Mesothelial cell of epicardium (in vitro differentiated cells): ENCODE data around the gene TBC1D3B. TPM values are rescaled to one million over a fixed set of nuclear protein-coding genes. Genes with fewer than 3 reads are reported as not detected.

ENCODE experiments used
- DNase-seq, 2 experiments: peaks; one replicate each; pipeline ENCODE4 v3.0.0; 2021; ENCODE audit warnings: low spot score in 2 of 2; ENCODE audit not compliant: unreplicated experiment in 2 of 2
- H3K27ac Mint-ChIP-seq: 2 replicates; pipeline ENCODE4 v1.8.0; 2021; ENCODE audit warnings: mixed read lengths
- H3K27me3 Mint-ChIP-seq: 2 replicates; pipeline ENCODE4 v1.8.0; 2021; ENCODE audit warnings: low read depth, mixed read lengths
- H3K36me3 Mint-ChIP-seq: 2 replicates; pipeline ENCODE4 v1.8.0; 2021; ENCODE audit warnings: mixed read lengths
- H3K4me1 Mint-ChIP-seq: 2 replicates; pipeline ENCODE4 v1.8.0; 2021; ENCODE audit warnings: mixed read lengths
- H3K4me3 Mint-ChIP-seq: 2 replicates; pipeline ENCODE4 v1.8.0; 2021; ENCODE audit warnings: mild to moderate bottlenecking, moderate library complexity, mixed read lengths
- H3K9me3 Mint-ChIP-seq: 2 replicates; pipeline ENCODE4 v1.8.0; 2021; ENCODE audit warnings: mixed read lengths
- total RNA-seq: library from RNA; stranded (reverse); gene quantifications from 3 replicates; pipeline ENCODE4 v1.2.1, GENCODE V29; 2021
- TF ChIP-seq, protein P1 (sequence below): fragments of 200-600 bp; sonication (generic); IDR thresholded peaks from one replicate; pipeline ENCODE4 v1.5.0; 2021; ENCODE audit warnings: antibody characterized with exemption; ENCODE audit not compliant: unreplicated experiment

Gene TBC1D3B
- total RNA-seq, 1 donor from 2014 or later = 27.9 TPM

DNA sequence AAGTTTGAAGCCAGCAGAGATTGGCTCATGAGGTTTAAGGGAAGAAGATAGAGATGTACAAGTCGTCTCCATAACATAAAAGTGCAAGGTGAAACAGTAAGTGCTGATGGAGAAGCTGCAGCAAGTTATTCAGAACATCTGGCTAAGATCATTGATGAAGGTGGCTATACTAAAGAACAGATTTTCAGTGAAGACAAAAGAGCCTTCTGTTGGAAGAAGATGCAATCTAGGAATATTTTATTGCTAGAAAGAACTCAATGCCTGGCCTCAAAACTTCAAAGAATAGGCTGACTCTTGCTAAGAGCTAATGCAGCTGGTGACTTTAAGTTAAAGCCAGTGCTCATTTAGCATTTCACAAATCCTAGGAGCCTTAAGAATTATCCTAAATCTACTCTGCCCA, 46.8 kb downstream of the TBC1D3B start:
- no peak overlapping the region for H3K27ac Mint-ChIP-seq
- TF ChIP-seq, protein P1, sequence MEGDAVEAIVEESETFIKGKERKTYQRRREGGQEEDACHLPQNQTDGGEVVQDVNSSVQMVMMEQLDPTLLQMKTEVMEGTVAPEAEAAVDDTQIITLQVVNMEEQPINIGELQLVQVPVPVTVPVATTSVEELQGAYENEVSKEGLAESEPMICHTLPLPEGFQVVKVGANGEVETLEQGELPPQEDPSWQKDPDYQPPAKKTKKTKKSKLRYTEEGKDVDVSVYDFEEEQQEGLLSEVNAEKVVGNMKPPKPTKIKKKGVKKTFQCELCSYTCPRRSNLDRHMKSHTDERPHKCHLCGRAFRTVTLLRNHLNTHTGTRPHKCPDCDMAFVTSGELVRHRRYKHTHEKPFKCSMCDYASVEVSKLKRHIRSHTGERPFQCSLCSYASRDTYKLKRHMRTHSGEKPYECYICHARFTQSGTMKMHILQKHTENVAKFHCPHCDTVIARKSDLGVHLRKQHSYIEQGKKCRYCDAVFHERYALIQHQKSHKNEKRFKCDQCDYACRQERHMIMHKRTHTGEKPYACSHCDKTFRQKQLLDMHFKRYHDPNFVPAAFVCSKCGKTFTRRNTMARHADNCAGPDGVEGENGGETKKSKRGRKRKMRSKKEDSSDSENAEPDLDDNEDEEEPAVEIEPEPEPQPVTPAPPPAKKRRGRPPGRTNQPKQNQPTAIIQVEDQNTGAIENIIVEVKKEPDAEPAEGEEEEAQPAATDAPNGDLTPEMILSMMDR = no peak
- H3K9me3 Mint-ChIP-seq = peaks cover 8% of the 10 kb centered on the region
- H3K4me1 Mint-ChIP-seq = peaks cover 2% of the 10 kb centered on the region
- peaks cover 39% of the 10 kb centered on the region for H3K27me3 Mint-ChIP-seq
- DNase-seq = no peak
- H3K4me3 Mint-ChIP-seq = no peak overlapping the region
- H3K36me3 Mint-ChIP-seq = no peaks in the 10 kb centered on the region

DNA sequence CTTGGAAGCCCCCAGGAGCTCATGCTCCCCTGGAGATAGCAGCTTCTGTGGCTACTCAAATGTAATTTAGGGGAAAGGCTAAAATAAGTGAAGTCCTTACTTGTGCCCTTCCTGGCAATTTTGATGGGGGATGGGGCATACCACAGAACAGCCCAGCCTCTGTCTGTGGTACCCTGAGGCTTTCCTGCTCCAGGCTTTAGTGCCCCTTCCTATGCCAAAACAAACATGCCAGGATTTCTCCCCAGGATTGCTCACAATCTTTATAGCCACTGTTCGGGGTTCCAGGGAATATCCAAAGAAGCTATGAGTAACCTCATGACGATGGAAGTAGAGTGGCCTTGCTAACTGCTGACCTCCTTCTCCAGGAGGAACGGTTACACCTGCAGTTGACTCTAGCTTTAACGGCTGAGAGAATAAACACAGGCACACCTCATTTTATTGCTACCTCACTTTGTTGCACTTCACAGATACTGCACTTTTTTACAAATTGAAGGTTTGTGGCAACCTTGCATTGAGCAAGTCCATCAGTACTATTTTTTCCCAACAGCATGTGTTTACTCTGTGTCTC, 47.9 kb downstream of the TBC1D3B start:
- TF ChIP-seq, protein P1 = no peak
- H3K27ac Mint-ChIP-seq = no peak overlapping the region
- peaks cover under 1% of the 10 kb centered on the region for H3K4me1 Mint-ChIP-seq
- H3K36me3 Mint-ChIP-seq = no peaks in the 10 kb centered on the region
- no peak overlapping the region for H3K4me3 Mint-ChIP-seq
- no peak for DNase-seq
- peaks cover 8% of the 10 kb centered on the region for H3K9me3 Mint-ChIP-seq
- peaks cover 34% of the 10 kb centered on the region for H3K27me3 Mint-ChIP-seq

DNA sequence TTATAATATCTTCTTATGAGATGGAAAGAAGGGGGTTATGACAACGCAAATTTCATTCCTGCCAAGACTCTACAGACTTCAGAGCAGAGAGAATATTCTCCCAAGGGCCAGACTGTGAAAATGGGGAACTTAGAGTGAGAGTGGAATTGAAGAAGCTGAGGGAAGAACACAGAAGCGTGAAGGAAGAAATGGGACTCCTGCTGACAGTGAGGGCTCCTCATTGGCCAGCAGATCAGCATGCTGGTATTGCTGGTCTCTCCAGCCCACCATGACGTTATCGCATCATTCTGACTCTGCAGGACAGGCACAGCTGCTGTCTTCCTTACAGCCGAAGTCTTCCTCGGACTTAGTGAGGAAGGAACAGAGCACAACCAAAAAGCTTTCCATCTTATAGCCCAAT, 48.5 kb downstream of the TBC1D3B start:
- TF ChIP-seq, protein P1 = no peak
- H3K4me1 Mint-ChIP-seq = no peaks in the 10 kb centered on the region
- H3K36me3 Mint-ChIP-seq = no peaks in the 10 kb centered on the region
- H3K9me3 Mint-ChIP-seq = peaks cover 8% of the 10 kb centered on the region
- H3K27ac Mint-ChIP-seq = no peak overlapping the region
- H3K4me3 Mint-ChIP-seq = no peak overlapping the region
- peaks cover 32% of the 10 kb centered on the region for H3K27me3 Mint-ChIP-seq
- DNase-seq = no peak

DNA sequence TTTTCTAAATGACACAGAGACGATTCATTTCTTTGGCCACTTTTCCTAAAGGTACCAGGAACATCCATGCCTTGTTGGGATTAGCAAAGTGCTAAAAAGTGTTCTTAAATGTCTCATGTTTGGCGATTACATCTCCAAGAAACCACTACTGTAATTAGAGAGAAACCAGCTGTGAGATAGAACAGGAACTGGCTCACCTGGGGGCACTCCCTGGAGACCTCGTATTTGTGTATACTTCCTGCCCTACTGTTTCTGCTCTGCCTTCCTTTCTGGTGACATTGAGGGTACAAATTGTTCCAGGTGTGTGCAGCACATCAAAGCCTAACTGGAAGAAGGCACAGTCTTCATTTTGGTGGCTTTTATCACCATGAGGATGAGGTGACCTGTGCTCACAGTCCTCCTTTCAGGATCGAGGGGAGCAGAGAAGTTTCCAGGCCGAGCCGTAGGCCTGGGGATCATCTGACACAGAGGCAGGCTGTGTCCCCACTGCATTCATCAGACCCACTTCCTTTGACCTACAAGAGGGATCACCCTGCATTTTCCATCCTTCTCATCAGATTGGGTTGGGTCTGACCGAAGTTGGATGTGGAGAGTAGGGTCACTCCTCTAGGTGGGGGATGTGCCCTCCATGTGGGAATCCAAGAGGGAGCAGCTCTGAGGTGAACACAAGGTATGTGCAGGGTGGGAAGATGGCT, 49.1 kb downstream of the TBC1D3B start:
- no peaks in the 10 kb centered on the region for H3K4me1 Mint-ChIP-seq
- TF ChIP-seq, protein P1 = no peak
- H3K27ac Mint-ChIP-seq = no peak overlapping the region
- H3K9me3 Mint-ChIP-seq = peaks cover 8% of the 10 kb centered on the region
- H3K36me3 Mint-ChIP-seq = no peaks in the 10 kb centered on the region
- no peak for DNase-seq
- peaks cover 31% of the 10 kb centered on the region for H3K27me3 Mint-ChIP-seq
- H3K4me3 Mint-ChIP-seq = no peak overlapping the region

DNA sequence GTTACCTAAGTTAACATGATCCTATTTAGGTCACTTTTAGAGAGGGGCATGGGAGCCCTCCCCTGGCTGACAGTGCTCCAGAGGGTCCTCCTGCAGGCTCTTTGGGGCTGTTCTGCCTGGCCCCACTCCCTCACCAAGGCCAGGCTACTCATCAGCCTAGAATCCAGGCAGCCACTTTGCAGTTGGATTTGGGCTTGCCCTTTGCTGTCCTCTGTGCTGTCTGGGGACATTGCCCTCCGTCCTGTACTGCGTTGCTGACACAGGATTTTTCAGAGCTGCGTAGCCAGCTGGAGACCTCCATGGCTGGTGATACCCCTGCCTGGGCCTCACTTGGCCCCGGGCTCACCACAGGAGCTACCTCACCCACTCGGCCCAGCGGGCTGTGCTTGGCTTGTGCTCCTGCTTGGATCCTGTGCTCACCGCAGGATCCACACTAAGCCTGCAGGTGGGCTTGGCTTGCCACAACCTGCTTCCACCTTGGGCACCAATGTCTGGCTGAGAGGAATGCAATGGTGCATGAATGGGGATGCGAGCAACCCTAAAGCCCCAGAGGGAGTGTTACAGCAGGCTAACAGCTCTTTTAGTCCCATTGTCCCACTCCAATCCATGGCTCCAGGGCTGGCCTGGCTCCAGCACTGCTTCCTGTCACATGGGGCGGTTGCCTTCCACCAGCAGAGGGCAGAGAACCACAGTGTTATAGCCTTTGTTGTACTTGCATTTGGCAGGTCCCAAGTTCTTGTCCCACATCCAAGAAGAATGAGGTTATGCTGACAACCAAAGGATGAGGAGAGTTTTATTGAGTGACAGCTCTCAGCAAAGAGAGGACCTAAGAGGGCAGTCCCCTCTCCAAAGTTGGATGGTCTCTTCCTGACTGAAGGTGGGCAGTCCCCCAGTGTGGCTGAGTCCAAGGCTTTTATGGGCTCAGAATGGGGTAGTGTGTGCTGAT, 51.3 kb downstream of the TBC1D3B start:
- no peaks in the 10 kb centered on the region for H3K4me1 Mint-ChIP-seq
- H3K27ac Mint-ChIP-seq = no peak overlapping the region
- no peak overlapping the region for H3K4me3 Mint-ChIP-seq
- no peak for DNase-seq
- H3K27me3 Mint-ChIP-seq = peaks cover 40% of the 10 kb centered on the region
- no peaks in the 10 kb centered on the region for H3K36me3 Mint-ChIP-seq
- peaks cover 8% of the 10 kb centered on the region for H3K9me3 Mint-ChIP-seq
- TF ChIP-seq, protein P1 = no peak
